D721Med (cell line): Measurements from ENCODE around the gene RAPGEF6.
"Not testable (repeated sequence)": the region's sequence is repeated elsewhere in the genome, so short reads cannot be mapped to it uniquely, and the experiment has no call there.

Experiments used
- DNase-seq: peaks from one replicate; pipeline ENCODE4 v3.0.0; 2011; ENCODE audit warnings: low spot score; ENCODE audit not compliant: insufficient read length
- FAIRE-seq: peaks from 2 replicates; lab custom pipeline; 2011; peaks lifted over from hg19 to GRCh38; lab: Jason Lieb, UNC
- TF ChIP-seq, protein P1 (sequence below): IDR thresholded peaks from 2 replicates; pipeline ENCODE4 v1.5.1; 2012; ENCODE audit warnings: mild to moderate bottlenecking, control low read depth; ENCODE audit not compliant: insufficient read depth; ENCODE audit errors: missing control alignments

Gene RAPGEF6

DNA sequence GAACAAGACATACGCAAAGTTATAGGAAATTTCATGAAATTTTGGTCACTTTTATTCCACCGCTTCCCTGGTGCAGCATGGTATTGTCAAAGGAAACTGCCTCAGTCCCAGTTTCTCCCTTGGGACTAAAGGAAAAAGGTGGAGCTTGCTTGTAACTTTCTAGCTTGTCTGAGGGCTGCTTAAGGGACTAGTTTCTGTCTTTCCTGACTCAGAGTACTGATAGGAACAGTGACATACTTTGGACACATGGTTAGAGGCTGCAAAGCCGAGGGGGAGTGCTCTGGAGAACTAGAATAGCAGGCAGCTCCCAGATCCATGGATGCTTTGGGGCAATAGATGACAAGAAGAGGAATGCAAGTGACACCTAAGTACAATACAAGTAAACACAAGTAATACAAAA is 234.4 kb downstream of the RAPGEF6 start:
- TF ChIP-seq, protein P1, sequence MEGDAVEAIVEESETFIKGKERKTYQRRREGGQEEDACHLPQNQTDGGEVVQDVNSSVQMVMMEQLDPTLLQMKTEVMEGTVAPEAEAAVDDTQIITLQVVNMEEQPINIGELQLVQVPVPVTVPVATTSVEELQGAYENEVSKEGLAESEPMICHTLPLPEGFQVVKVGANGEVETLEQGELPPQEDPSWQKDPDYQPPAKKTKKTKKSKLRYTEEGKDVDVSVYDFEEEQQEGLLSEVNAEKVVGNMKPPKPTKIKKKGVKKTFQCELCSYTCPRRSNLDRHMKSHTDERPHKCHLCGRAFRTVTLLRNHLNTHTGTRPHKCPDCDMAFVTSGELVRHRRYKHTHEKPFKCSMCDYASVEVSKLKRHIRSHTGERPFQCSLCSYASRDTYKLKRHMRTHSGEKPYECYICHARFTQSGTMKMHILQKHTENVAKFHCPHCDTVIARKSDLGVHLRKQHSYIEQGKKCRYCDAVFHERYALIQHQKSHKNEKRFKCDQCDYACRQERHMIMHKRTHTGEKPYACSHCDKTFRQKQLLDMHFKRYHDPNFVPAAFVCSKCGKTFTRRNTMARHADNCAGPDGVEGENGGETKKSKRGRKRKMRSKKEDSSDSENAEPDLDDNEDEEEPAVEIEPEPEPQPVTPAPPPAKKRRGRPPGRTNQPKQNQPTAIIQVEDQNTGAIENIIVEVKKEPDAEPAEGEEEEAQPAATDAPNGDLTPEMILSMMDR = no peak
- FAIRE-seq (no peak), DNase-seq (no peak)

DNA sequence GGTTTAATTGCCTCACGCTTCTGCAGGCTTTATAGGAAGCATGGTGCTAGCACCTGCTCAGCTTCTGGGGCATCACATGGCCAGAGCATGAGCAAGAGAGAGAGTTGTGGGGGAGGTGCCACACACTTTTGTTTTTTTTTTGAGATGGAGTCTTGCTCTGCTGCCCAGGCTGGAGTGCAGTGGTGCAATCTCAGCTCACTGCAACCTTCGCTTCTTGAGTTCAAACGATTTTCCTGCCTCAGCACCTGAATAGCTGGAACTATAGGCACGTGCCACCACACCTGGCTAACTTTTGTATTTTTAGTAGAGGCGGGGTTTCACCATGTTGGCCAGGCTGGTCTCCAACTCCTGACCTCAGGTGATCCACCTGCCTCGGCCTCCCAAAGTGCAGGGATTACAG is 236.0 kb downstream of the RAPGEF6 start:
- not testable (repeated sequence) for DNase-seq, FAIRE-seq

DNA sequence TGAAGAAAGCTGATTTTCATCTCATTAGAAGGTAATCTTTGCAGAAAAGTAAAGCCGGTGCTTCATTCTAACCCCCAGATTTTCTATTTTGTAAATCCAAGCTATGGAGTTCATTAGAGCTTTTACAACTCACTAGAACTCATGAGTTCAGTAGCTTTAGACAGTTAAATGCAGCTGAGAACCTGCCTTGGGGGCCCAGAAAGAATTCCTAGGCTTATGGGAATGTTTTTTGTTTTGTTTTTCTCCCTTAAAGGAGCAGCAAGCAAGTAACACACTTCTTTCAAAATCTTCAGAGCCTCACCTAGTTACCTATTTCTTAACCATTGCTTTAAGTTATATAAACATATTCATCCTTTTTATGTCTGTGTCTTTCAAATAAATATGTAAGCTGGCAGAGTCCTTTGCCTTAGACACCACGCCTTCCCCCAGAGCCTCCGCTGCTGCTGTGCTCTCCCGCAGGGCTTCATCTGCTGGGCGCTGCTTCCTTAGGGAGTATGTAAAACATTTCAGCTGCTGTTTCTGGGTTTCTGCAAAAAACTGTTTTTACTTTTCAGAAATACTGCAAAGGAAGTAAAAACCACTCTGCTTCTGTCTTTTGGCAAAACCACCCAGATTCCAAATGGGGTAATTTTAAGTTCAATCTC is 238.3 kb downstream of the RAPGEF6 start:
- DNase-seq = no peak
- TF ChIP-seq, protein P1 = no peak
- no peak for FAIRE-seq

DNA sequence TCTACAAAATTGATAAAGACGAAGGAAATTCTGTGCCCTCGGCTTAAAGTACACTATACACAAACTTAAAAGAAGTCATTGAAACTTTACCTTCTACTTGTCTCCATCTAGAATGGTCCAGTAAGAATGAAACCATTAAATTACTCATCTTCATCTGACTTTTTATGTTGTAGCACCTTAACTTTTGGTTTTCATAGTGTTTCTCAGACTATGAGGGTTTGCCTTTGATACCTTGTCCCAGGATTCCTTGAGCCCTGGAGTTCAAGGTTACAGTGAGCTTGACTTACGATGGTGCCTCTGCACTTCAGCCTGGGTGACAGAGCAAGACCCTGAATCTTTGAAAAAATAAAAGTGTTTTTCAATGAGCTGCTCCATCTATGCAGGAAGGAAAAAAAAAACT is 239.0 kb downstream of the RAPGEF6 start:
- TF ChIP-seq, protein P1 = no peak
- FAIRE-seq (no peak), DNase-seq (no peak)

DNA sequence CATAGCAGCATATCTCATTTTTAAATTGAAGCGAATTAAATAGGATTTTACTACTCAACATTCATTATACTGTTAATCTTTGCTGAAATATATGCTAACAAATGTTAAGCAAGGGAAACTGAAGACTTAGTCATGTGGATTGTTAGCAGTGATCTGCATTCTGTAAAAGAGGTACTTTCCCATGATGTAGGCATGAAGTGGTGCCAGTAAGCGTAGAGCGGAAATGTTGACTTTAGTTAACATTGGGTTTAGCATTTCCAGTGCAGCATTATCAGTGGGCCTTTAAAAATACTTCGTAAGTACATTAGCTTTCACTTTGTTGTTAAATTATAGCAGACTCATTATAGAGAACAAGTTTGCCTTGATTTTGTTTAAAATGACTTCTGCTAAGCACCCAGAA is 240.9 kb downstream of the RAPGEF6 start:
- TF ChIP-seq, protein P1 = no peak
- no peak for FAIRE-seq
- DNase-seq = no peak

DNA sequence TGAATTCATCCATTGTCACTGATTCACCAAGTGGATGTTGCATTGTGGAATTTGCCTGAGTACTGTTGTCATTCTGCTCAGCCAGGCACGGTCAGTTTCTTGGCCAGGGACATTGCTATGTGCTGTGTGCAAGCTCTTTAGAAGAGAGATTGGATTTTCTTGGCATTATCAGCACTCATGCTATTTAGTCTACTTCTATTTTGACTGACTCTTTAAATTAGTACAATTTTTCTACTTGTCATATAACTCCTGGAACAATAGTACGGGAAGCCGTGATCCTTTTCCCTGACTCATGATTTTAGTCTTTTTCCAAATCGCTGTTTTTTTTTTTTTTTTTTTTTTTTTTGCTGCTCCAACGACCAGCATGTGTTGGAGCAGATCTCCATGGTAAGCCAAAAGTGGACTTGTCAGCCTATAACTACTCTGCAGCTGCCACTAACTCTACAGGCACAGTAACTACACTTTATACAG is 241.5 kb downstream of the RAPGEF6 start:
- FAIRE-seq (no peak), DNase-seq (no peak)
- TF ChIP-seq, protein P1 = no peak

DNA sequence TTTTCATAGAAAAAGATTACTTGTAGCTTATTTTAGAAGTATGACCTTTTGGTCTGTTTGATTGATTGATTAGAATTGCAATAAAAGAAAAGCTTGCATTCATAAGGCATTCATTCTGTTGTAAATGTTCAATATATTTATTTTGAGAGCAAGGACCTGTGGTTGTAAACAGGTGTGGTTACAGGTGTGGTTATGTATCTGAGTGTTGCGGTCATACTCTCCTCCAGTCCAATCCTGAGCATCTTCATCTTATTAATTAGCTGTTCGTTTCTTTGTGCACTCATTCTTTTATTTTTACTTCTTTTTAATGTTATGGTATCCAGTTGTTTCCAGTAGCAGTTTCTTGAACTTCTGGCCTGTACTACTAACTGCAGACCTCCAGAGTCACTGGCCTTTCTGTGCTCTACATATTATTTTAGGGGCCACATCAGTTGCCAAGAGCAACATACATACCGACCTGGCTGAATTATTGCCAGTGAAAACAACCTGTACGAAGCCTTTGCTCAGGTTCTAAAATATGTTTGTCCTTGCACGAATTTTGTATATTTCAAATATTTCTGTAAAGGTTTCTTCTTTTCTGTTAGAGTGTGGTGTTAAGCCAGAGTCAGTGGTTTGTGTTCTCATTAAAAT is 242.4 kb downstream of the RAPGEF6 start:
- FAIRE-seq = no peak
- TF ChIP-seq, protein P1 = no peak
- DNase-seq = no peak
